HG02840 (cell line): ENCODE measurements around the gene NKD1.
"Not testable (repeated sequence)": the region's sequence is repeated elsewhere in the genome, so short reads cannot be mapped to it uniquely, and the experiment has no call there.

Source experiments
- ATAC-seq: cut with Tn5 transposase; IDR thresholded peaks from one replicate; pipeline ENCODE4 v1.9.1; 2021; ENCODE audit warnings: mild to moderate bottlenecking, moderate library complexity, moderate number of reproducible peaks; ENCODE audit not compliant: unreplicated experiment, low FRiP score

The NKD1 gene

DNA sequence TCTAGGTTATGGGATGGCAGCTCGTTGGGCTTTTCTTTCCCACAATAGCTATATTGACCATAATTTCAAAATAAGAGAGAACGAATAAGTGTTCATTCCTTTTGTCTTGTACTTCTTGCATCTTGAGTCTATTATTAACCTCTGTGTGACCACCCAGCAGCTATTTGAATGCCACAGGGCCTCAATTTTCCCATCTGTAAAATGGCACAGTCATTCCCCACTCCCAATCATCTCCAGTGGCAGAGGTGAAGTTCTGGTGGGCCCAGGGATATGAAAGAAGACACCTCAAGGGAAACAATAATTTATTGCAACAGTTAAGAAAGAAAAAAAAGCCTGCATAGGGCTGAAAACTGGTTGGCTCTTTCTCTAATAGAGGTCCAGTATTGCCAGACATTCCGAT lies 28.6 kb upstream of the NKD1 start:
- no peak for ATAC-seq

DNA sequence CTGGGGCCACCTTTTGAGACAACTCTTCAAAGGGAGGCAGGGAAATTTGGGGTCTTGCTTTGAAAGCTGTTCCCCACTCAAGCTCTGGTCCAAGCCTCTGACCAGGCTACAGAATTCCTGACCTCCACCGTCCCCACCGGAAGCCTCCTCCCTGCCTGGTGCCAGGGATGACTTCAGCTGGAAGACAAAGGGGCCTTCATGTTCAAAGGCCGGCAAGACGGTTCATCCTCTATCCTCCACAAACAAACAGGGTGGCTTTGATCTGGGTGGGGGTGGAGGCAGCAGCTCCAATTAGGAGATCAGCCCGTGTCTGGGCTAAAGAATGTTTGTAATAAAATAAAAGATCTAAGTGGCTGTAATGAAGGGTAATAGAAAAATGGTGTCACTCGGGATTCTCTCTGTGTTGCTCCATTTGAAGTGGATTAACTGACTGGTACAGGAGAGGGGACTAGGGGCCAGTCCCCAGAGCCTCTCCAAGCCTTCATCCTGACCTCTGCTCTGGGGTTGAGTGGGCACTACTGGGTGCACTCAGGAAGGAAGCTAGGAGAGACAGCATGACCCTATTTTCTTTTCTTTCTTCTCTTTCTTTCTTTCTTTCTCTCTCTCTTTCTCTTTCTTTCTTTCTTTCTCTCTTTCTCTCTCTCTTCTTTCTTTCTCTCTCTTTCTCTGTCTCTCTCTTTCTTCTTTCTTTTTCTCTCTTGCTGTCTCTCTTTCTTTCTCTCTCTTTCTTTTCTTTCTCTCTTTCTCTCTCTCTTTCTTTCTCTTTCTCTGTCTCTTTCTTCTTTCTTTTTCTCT lies 27.5 kb upstream of the NKD1 start:
- ATAC-seq: no peak

DNA sequence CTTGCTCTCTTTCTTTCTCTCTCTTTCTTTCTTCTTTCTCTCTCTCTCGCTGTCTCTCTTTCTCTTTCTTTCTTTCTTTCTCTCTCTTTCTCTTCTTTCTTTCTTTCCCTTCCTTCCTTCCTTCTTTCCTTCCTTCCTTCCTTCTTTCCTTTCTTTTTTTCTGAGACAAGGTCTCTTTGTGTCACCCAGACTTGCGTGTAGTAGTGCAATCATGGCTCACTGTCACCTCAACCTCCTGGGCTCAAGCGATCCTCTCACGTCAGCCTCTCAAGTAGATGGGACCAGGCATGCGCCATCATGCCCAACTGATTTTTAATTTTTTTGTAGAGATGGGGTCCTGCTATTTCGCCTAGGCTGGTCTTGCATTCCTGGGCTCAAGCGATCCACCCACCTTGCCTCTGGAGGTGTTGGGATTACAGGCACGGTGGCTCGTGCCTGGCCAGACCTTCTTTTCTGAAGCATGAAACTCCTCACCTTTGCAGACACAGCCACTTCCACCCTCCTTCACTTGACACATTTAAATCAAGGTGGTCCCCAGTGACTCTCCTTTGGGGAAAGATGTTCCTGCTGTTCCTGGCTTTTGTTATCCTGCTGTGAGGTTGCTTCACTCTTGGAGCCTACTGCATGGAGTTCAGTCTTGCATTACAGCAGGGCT lies 26.8 kb upstream of the NKD1 start:
- ATAC-seq: no peak

DNA sequence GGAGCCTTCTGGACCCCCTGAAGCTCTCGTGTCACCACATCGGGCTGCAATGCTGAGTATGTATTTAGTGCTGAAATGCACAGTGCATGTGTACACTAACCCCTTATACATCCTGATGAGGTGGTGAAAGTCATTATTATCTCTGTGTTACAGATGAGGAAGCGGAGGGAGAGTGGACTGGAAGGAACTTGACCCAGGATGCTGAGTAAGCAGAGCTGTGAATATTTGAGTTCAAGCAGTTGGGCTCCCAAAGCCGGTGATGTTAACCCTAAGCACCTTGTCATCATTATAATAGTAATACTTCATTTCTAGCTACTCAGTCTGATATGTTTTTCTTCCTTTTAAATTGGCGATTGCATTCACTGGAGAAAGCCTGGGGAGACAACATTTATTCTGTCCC lies 25.9 kb upstream of the NKD1 start:
- no peak for ATAC-seq

DNA sequence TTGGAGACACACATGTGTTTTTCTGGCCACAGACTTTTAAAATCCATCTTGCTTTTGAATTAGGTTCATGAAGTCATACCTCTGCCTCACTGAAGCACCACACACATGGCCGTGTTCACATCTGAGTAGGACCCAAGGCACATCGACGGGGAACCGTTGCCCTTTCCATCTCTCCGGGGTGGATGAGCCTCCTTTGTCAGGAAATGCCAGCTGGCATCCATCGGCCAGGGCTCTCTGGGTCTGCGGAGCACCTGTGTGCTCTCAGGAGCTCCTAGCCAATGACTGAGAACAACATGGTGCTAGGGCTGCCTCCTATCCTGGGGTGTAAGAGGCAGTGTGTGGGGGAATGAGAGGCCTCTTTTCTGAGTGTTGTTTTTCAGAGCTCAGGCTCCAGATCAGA lies 24.5 kb upstream of the NKD1 start:
- ATAC-seq: no peak

DNA sequence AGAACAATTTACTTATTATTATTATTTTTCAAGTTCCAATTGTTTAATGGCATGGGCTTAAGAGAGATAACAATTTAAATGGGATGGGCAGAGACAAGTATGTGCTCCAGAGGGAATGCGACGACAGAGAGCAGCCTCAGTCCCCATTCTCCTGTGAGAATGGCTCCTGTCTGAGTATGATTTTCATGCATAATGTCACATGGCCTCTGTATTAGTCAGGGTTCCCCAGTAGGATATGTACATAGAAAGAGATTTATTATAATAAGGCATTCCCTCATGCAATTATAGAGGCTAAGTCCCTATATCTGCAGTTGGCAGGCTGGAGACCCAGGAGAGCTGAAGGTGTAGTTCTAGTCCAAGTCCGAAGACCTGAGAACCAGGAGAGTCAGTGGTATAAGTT lies 22.9 kb upstream of the NKD1 start:
- no peak for ATAC-seq

DNA sequence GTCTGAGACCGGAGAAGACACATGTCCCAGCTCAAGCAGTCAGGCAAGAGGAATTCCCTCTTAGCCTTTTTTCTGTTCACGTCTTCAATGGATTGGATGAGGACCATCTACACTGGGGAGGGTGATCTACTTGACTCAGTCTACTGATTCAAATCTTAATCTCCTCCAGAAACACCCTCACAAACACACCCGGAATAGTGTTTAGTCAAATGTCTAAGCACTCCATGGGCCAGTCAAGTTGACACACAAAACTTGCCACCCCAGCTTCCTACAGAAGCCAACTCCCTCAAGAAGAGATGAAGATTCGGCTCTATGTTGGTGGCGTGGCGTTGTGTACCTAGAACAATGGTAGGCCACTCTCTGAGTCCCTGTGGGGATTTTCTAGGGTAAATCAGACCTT lies 22.5 kb upstream of the NKD1 start:
- no peak for ATAC-seq

DNA sequence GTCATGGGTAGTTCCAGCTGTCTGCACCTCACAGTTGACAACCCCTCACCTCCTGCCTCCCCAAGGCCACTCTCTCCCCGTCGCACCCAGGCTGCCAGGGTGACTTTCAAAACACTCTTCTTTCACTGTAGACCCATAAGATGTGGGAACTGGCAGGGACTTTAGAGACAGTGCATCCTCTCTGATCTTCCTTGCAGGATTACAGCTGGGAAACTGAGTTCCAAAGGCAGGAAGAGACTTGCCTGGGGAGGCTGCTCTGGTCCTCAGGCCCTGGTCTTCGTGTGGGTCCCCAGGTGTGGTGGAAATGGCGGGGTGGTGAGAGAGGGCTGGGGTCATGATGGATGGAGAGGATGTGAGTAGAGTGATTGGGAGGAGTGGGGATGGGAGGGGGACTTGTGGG lies 21.9 kb upstream of the NKD1 start:
- no peak for ATAC-seq

DNA sequence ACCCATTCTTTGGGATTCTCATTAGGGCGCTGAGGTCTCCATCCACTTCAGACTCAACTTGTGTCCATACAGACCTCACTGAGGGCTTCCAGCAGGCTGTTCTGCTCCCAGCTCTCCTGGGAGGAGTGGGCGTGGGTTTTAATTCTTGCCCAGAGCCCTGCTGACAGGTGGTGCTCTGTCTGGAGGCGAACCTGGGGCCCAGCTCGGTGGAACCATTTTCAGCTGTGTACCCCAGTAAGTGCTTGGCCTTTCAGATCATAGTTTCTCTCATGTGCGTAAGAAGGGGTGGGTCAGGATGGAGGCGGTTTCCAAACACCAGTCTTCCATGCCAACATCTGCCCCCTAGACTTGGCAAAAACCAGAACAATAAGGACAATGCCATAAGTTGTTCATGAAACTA lies 21.4 kb upstream of the NKD1 start:
- no peak for ATAC-seq

DNA sequence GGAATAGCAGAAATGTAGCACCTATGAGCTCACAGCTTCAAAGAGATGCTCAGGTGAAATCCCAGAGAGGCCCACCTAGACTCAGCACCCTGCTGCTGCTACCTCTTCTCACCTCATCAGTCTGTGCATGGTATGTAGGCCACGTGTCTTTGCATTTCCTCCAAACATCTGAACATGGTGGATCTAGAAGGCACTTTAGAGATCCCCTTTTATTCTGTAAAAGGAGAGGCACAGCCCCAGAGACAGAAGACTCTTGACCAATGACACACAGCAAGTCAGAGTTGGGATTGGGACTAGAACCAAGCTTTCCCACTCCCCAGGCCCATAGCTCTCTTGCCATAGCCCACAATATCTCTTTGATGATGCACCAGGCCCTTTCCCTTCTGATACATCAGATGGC lies 19.4 kb upstream of the NKD1 start:
- ATAC-seq: no peak

DNA sequence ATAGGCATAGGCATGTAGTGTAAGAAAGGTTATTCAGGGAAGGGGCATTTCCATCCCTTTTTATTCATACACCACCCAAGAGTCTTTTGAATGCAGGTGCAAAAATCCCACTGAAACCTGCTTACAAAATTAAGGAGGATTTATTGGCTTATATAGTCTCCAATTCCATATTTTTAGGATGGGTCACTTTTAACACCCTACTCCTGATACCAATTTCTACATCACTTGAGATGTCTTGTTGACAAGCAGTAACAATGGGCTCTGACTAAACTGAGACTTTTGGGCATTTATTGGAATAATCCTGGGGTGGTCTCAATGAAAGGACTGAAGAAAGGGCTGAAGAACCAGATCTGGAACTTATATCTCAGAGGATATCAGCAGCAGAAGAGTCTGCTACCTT lies 18.9 kb upstream of the NKD1 start:
- no peak for ATAC-seq

DNA sequence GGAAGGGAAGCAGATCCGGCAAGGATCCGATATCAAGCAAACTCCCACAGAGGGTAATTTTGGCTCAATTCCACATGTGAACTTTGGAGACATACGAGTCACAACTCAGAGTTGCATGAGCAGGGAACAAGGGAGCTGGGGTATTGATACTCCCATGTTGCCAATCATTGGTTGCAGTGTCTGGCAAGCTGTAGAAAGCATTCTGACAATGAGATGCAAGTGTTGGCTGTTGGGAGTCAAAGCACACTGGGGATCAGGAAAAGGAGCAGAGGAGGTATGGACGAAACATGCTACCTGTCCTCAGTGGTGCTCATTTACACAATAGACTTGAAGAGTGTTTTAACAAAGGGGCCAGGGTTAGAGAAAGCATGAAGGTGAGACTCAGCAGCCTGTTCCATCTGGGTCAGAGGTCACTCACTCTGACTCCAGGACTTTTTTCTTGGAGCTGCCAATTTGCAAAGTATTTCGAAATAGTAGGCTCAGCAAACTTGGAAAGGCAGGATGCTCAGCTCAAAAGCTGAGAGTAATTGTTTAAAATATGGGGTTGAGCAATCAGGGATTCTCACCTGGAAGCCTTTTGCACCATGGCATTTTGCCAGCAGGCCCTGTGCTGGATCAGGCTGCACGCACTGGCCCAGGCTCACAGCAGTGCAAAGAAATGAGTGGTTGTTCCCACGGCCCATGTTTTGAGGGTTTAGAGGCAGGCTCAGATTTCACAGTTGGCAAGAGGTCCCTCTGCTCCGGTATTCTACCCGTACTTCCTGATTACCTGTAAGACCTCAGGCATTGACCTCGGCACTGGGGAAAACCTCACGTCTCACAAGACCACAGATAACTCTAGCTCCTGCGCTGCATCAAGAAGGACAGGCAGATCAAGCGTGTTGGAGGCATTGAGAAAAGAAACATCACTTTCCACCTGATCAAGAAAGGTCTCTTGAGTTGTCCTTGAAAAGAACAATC lies 17.6 kb upstream of the NKD1 start:
- ATAC-seq: no peak

DNA sequence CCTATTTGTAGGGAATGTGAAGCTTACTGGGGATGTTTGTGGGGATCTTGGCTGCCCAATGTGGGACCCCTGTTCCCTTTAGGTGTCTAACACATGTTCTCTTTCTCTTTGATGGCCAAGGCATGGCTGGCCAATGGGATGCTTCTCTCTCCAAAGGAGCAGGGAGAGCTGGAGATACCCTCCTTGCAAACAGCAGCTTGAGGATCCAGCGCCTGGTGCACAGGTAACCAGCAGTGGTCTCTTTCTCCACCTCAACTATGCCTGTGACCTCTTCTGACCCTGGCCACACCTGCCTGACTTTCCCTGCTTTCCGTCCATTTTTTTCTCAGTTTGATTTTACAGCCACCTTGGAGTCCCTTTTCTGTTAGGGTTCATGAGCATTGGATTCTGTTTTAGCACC lies 16.8 kb upstream of the NKD1 start:
- ATAC-seq: no peak

DNA sequence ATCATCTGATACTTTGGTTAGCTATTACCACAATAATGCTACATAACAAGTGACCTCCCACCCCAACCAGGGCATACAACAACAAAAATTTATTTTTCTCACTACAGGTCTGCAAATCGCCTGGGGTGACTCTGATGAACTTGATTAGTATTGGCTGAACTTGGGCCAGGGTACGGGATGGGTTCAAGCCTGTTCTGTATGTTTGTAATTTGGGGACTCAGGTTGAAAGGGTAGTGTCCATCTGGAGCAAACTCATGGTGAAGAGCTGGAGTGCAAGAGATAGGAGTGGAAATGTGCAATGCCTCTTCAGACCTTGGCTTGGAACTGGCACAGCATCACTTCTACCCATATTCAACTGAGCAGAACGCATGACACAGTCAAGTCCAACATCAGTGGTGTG lies 16.3 kb upstream of the NKD1 start:
- no peak for ATAC-seq

DNA sequence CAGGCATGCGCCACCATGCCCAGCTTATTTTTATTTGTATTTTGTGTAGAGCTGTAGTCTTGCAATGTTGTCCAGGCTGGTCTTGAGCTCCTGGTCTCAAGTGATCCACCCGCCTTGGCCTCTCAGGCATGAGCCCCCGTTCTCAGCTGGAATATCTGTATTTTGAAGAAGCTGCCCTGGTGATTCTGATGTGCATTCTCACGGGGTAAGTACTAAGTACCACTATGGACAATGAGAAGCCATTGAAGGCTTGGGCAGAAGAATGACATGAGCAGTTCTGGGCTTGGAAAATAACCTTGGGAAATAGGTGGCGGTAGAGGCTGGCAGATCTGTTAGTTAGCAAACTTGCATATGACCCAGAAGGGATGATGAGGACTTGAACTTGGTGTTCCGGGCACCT lies 15.6 kb upstream of the NKD1 start:
- ATAC-seq: no peak

DNA sequence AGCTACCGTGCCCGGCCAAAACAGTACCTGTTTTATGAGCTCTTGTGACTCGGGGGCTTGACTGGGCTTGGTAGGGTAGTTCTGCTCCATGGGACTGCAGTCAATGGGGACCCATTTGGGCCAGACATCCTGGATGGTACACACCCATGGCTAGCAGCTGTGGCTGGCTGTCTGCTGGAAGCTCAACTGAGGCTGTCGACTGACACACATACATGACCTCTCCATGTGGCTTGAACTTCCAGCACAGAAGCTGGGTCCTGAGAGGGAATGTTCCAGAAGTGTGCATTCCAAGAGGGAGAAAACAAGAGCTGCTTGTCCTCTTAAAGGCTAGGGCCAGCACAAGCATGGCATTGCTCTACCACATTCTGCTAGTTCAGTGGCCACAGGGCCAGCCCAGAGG lies 14.9 kb upstream of the NKD1 start:
- no peak for ATAC-seq

DNA sequence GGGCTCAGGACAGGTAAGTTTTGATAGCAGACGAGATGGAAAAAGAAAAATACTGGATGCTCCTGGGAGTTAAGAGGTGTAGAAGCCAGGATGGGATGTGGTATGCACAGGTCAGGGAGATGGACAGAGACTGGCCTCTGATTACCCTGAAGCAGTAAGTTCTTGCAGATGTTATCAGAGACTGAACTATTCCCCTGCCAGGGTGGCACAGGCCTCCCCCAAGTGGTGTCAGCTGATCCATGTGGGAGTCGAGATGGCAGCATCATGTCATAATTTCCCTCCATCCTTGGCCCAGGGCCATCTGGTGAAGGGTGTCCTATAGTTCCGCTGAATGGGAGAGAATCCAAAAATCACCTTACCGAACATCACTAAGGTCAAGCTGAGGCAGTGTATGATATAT lies 14.1 kb upstream of the NKD1 start:
- ATAC-seq: no peak

DNA sequence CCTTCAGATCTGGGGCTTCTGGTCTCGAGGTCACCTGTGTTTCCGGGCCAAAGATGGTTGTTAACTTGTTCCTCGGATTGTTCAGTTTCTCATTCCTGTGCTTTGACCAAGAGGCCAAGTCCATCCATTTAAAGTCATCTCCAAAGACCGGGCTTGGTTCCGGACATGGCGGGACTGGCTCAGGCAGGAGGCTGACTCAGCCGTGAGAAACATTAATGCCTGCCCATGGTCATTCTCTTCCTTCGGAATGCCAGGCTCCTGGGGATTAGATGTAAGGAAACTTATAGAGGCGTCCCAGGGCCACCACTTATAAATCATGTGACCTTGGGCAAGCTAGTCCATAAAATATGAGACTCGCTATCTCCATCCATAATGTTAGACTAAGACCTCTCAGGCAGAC lies 13.6 kb upstream of the NKD1 start:
- ATAC-seq: no peak

DNA sequence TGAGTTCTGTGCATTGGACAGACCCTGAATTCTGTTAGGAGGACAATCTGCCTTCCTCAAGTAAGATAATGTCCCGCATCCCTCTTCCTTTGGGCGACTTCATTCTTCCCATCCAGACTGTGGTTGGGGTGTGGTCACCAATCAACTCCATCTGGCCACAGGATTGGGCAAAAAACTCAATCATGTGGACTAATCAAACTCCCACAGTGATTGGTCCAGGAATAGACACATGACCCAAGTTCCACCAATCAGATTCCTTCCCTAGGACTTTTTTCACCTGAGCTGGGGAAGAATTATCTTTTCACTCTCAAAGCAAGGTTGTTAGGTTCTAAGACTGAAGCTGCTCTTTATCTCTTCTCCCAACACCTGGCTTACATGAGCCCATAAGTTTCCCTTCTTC lies 13.2 kb upstream of the NKD1 start:
- ATAC-seq: no peak

DNA sequence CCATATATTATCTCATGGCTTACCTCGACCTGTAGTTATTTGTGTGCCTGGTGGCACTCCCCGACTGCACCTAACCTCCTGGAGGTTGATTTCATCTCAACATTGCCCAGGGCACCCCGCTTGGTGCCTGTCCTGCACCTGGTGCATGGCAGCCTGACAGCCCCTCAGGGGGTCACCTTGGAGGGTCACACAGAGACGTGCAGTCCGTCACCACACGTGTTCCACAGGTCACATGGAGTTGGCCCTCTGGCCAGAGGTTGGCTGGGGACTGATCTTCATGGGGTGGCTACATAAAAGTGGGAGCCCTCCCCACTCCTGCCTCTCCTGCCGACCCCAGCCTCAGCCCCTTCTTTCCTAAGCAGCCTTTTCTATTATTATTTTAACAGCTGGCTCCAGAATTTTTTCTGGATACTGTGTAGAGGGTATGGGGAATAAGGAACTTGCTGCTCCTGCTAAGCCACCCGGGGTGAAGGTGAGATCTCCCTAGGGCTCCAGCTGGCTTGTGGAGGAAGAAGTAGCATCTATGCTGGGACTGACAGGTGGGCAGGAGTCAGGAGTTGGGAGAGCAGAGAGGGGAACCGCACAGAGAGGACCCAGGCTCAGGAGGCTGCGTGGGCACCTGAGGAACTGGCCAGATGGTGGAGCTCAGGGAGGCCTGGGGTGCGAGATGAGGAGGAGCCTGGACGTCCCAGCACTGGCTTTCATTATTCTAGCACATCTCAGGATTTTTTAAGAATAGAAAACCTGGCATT lies 12.5 kb upstream of the NKD1 start:
- ATAC-seq: no peak

DNA sequence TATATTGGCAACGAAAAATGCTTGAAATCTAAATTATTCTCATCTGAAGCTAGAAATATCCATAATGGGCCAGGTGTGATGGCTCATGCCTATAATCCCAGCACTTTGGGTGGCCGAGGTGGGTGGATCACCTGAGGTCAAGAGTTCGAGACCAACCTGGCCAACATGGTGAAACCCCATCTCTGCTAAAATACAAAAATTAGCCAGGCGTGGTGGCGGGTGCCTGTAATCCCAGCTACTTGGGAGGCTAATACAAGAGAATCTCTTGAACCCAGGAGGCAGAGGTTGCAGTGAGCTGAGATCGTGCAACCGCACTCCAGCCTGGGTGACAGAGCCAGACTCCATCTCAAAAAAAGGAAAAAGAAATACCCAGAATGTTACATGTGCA lies 11.9 kb upstream of the NKD1 start:
- ATAC-seq: not testable (repeated sequence)
